ENCODE results near the gene TTLL11. TPM values are rescaled to one million over a fixed set of nuclear protein-coding genes. Genes with fewer than 3 reads are reported as not detected.

The TTLL11 gene
- total RNA-seq, 1 experiment from 2014 or later, result 3.8 TPM

DNA sequence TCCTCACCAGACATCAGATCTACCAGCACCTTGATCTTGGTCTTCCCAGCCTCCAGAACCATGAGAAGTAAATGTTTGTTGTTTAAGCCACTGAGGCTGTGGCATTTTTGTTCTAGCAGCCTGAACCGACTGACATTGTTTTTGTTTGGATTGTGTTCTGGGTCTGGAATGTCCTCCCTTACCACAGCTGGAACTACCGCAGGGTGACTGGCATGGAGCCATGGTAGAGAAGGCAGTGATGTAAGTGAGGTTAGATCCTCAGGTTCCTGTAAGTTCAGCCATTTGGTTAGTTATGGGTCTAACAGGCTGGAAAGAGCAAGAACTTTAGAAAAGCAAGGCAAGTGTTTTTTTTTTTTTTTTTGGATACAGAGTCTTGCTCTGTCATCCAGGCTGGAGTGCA, 232.4 kb downstream of the TTLL11 start:
- H3K27me3 ChIP-seq (replicated peaks), result no peaks in the 10 kb centered on the region
- no peak overlapping the region for H3K27ac ChIP-seq
- H3K9me3 ChIP-seq (replicated peaks), result no peaks in the 10 kb centered on the region
- DNase-seq (ENCODE audit: low read depth in 1 of 2, low spot score in 2 of 2), result peak; percentile 32 to 52
- H3K36me3 ChIP-seq, result no peaks in the 10 kb centered on the region
- H3K4me1 ChIP-seq (replicated peaks), result no peaks in the 10 kb centered on the region; the same call in 1 of the 2 replicates
- H3K4me3 ChIP-seq, result no peak overlapping the region

DNA sequence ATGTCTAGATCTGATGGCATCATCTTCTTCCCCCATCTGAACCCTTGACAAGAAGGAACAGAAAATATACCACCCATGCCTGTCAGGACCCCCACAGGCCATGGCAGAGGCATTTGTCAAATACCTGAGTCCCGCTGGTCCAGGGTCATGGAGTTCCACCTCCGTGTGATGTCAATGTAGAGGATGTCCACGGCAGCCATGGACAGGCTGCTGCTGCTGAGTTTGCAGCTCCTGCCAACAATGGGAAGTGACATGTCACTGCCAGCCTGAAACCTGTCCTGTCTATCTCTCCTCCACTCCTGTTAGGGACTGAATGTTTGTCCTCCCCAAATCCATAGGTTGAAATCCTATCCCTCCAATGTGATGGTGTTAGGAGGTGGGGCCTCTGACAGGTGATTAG, 232.9 kb downstream of the TTLL11 start:
- no peaks in the 10 kb centered on the region for H3K9me3 ChIP-seq (replicated peaks)
- H3K27ac ChIP-seq, result no peak overlapping the region
- no peak overlapping the region for H3K4me3 ChIP-seq
- H3K4me1 ChIP-seq (replicated peaks), result no peaks in the 10 kb centered on the region; the same call in 1 of the 2 replicates
- peak in 1 of 2 experiments; percentile 16 for DNase-seq (ENCODE audit: low read depth in 1 of 2, low spot score in 2 of 2)
- H3K27me3 ChIP-seq (replicated peaks), result no peaks in the 10 kb centered on the region
- no peaks in the 10 kb centered on the region for H3K36me3 ChIP-seq

DNA sequence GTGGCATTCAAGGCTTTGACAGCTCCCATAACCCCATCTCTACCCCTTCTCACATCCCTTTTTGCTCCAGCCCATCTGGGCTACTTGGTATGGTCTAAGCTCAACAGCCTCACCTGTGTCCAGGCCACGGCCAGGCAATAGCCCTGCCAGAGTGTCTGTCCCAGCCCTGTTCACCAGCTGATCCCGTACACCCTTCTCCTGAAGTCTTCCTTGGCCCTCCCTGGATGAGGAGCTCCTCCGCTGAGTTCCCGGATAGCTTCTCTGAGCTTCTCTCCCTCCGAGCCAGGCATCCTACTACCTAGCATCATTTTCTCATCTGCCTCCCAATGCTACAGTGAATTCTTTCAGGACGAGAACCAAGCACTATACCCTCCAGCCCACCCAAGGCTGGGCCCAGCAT, 233.5 kb downstream of the TTLL11 start:
- DNase-seq (ENCODE audit: low read depth in 1 of 2, low spot score in 2 of 2), result peak in 1 of 2 experiments; percentile 16
- no peaks in the 10 kb centered on the region for H3K9me3 ChIP-seq (replicated peaks)

DNA sequence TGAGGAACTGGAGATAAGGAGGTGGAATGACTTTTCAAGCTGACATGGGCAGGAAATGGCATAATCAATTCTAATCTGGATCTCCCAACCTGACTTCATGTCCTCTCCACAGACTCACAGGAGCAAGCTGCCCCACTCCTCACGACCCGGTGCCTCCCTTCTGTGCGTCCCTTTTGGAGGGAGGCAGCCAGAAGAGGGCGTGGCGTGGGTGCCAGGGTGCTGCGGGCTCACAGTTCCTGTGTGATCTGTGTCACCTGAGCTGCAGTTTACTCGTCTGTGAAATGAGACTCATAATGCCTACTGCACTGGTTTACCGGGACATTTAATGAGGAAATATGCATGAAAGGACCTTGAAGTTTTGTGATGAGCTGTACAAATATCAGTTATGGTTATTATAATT, 234.3 kb downstream of the TTLL11 start:
- no peaks in the 10 kb centered on the region; the same call in 1 of the 2 replicates for H3K4me1 ChIP-seq (replicated peaks)
- H3K27ac ChIP-seq, result no peak overlapping the region
- peak in 1 of 2 experiments; percentile 25 for DNase-seq (ENCODE audit: low read depth in 1 of 2, low spot score in 2 of 2)
- no peaks in the 10 kb centered on the region for H3K9me3 ChIP-seq (replicated peaks)
- H3K36me3 ChIP-seq, result no peaks in the 10 kb centered on the region
- no peaks in the 10 kb centered on the region for H3K27me3 ChIP-seq (replicated peaks)
- no peak overlapping the region for H3K4me3 ChIP-seq

More for the DNA sequence above, 233.5 kb downstream of the TTLL11 start:
- H3K4me3 ChIP-seq, result no peak overlapping the region
- H3K27me3 ChIP-seq (replicated peaks), result no peaks in the 10 kb centered on the region
- no peaks in the 10 kb centered on the region for H3K36me3 ChIP-seq
- H3K27ac ChIP-seq, result no peak overlapping the region
- no peaks in the 10 kb centered on the region; the same call in 1 of the 2 replicates for H3K4me1 ChIP-seq (replicated peaks)

DNA sequence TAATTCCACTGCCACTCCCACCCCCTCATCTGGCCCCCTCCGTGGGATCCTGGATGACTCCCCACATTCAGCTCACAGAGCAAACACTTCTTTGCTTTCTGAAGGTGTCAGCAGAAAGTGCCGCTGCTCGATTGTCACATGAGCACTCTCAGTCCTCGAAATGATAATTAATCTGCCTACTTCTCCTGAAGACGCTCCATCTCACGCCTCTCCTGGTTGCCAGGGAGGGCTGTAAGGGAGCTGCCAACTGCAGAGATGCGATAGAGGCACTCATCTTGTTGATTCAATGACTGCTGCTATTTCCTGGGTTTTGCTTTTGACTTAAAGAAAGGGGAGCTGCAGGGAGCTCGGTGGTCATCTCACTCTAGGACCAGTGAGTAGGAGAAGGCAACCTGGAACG, 235.2 kb downstream of the TTLL11 start:
- Histone ChIP-seq H3K36me3 (no peaks in the 10 kb centered on the region), H3K27ac (no peak overlapping the region), H3K9me3 (replicated peaks) (no peaks in the 10 kb centered on the region), H3K4me1 (replicated peaks) (no peaks in the 10 kb centered on the region; the same call in 1 of the 2 replicates), H3K4me3 (no peak overlapping the region), H3K27me3 (replicated peaks) (no peaks in the 10 kb centered on the region)
- peak in 1 of 2 experiments; percentile 13 for DNase-seq (ENCODE audit: low read depth in 1 of 2, low spot score in 2 of 2)

DNA sequence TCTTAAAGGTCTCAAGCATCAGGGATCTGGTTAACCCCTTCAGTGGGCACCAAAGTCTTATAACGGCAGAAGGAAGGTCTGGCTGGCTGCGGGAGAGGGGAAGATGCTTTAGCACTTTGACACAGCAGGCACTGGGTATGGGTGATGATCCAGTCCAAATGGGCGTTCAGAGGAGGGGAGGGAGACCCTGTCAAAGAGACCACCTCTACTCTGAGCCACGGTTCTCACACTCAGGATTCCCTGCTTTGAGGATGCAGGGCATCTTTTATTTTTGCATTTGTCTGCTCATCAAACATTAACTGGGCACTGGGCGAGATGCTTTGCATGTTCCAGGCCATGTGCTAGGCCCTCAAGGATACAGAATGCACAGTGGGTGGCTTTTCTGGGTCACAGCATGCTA, 237.6 kb downstream of the TTLL11 start:
- no peaks in the 10 kb centered on the region for H3K9me3 ChIP-seq (replicated peaks)
- H3K36me3 ChIP-seq, result no peaks in the 10 kb centered on the region
- no peak overlapping the region for H3K27ac ChIP-seq
- peak in 1 of 2 experiments; percentile 26 for DNase-seq (ENCODE audit: low read depth in 1 of 2, low spot score in 2 of 2)
- H3K4me3 ChIP-seq, result no peak overlapping the region
- no peaks in the 10 kb centered on the region; the same call in 1 of the 2 replicates for H3K4me1 ChIP-seq (replicated peaks)
- no peaks in the 10 kb centered on the region for H3K27me3 ChIP-seq (replicated peaks)

DNA sequence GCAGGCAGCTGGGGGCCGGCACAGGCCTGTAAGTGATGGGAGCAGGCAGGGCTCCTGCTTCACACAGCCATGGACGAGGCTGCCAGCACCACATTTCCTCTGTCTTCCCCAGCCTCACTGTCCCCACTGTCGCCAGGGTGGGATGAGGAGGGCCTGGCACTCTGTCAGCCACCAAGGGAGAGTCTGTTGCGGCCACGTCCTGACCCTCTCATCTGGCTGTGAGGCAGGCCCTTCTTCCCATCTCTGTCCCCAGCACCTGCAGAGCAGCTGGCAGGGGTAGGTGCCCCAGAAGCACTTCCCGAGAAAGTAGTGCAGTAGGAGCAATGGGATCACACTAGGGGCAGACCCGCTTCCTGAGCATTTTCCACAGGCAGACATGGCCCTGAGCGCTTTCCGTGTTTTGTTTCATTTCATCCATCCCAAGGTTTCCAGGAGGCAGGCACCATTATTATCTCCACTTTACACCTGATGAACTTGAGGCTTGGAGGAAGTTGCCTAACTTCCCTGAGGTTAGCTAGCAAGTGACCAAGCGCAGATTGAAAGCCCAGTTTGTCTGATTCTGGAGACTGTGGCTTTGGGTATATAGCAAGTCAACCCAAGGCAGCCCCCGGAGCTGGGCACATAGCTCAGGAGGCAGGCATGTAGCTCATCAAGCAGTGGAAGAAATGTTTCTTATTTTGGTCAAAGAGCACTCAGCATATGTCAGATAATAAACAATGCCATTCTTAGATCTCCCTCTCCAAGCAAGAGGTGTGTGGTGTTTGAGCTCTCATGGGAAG, 239.3 kb downstream of the TTLL11 start:
- H3K4me1 ChIP-seq (replicated peaks), result no peaks in the 10 kb centered on the region
- no peaks in the 10 kb centered on the region for H3K9me3 ChIP-seq (replicated peaks)
- no peaks in the 10 kb centered on the region for H3K36me3 ChIP-seq
- no peaks in the 10 kb centered on the region for H3K27me3 ChIP-seq (replicated peaks)
- no peak overlapping the region for H3K4me3 ChIP-seq
- DNase-seq (ENCODE audit: low read depth in 1 of 2, low spot score in 2 of 2), result peak in 1 of 2 experiments; percentile 27
- H3K27ac ChIP-seq, result no peak overlapping the region

DNA sequence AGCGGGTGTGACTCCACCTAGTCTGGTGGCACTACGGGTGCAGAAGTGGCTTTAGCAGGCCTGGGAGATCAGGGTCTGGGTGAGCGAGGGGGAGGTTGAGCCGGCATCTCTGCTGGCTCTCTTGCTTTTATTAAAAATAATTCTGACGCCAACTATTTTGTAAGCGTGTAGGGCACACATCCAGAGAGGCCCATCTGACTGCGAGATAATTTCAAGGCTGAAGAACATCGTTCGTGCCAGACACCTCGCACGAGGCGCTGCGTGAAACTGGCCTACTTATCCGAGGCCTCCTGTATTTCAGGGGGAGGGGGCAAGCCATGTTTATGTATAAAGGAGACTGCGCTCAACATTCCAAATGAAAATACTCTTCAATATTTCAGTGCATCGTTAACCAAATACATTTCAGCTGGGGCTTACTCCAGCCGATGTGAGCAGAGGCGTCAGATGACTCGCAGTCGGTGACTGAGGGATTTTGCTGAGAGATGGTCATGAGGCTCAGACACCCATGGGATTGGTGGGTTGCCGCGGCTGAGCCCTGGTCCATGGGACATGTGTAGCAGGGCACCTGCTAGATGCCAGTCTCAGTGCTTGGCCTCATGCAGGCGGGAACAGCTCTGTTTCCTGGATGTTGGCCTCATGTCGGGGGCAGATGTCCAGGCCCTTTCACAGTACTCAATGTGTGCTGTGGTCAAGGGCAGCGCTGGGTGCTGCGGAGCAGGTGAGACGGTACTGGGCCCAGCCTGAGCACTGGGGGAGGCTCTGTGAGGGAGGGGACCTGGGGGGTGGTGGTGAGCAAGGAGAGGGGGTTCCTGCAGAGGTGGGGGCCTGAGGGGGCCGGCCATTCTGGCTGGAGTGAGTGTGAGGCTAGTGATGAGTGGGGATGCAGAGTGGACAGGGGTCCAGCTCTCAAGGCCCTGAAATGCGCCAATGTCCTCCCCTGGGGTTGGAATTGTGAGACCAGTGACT, 240.2 kb downstream of the TTLL11 start:
- no peaks in the 10 kb centered on the region for H3K9me3 ChIP-seq (replicated peaks)
- H3K36me3 ChIP-seq, result no peaks in the 10 kb centered on the region
- H3K27me3 ChIP-seq (replicated peaks), result no peaks in the 10 kb centered on the region
- H3K4me3 ChIP-seq, result no peak overlapping the region
- no peaks in the 10 kb centered on the region for H3K4me1 ChIP-seq (replicated peaks)
- H3K27ac ChIP-seq, result no peak overlapping the region
- peak in 1 of 2 experiments; percentile 26 for DNase-seq (ENCODE audit: low read depth in 1 of 2, low spot score in 2 of 2)

DNA sequence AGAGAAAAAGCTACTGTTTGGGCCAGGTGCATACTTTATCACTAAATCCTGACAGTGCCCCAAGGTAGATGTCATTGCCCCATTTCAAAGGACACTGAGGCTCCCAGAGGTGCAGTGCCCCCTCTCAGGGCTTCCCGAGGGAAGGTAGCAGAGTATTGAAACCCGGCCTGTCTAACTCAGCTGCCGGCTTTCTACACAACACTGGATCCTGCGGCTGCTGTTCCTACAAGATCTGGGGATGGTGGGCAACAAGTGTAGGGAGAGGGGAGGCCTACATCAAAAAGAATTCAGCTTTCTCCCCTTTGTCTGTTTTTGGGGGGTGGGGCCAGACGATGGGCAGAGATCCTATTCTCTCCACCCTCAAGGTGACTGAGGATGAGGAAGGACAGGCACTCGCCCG, 240.9 kb downstream of the TTLL11 start:
- Histone ChIP-seq H3K4me3 (no peak overlapping the region), H3K9me3 (replicated peaks) (no peaks in the 10 kb centered on the region), H3K36me3 (no peaks in the 10 kb centered on the region), H3K27me3 (replicated peaks) (no peaks in the 10 kb centered on the region), H3K4me1 (replicated peaks) (no peaks in the 10 kb centered on the region), H3K27ac (no peak overlapping the region)
- no peak for DNase-seq (ENCODE audit: low read depth in 1 of 2, low spot score in 2 of 2)

DNA sequence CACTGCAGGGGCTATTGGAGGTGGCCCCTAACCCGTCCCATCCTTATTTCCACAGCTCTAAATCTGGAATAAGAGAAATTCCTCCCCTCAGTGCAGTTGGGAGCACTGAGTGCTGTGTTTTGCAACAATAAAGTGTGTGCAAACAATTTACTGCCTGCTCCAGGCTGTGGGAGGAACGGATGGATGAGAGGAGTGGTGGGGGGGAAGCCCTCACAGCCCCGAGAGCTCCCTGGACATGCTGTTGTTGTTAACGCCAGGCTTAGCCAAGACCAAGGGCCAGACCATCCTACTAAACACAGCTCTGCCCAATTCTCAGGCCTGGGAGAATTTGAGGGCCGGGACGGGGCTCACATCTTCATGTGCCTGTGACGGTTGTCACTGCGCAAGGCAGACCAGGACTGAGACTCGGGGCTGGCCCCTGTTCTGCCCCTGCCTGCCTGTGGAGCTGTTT, 241.4 kb downstream of the TTLL11 start:
- H3K27ac ChIP-seq, result no peak overlapping the region
- DNase-seq (ENCODE audit: low read depth in 1 of 2, low spot score in 2 of 2), result no peak
- H3K4me3 ChIP-seq, result no peak overlapping the region
- no peaks in the 10 kb centered on the region for H3K4me1 ChIP-seq (replicated peaks)
- no peaks in the 10 kb centered on the region for H3K9me3 ChIP-seq (replicated peaks)
- H3K36me3 ChIP-seq, result no peaks in the 10 kb centered on the region
- no peaks in the 10 kb centered on the region for H3K27me3 ChIP-seq (replicated peaks)

DNA sequence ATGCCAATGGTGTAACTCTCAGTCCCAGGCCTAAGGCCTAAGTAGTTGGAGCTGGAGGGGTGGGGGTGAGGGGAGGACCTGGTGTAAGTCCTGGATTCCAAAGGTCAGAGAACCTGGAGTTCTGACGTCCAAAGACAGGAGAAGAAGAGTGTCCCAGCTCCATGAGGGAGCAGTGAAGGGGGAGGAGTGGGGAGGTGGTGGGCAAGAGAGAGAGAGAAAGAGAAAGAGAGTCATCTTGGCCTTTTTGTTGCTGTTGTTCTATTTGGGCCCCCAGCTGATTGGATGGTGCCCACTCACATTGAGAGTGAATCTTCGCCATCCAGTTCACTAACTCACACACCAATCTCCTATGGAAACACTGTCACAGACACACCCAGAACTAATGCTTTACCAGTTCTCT, 242.7 kb downstream of the TTLL11 start:
- Histone ChIP-seq H3K27me3 (replicated peaks) (no peaks in the 10 kb centered on the region), H3K36me3 (no peaks in the 10 kb centered on the region), H3K9me3 (replicated peaks) (no peaks in the 10 kb centered on the region), H3K4me1 (replicated peaks) (no peaks in the 10 kb centered on the region), H3K4me3 (no peak overlapping the region), H3K27ac (no peak overlapping the region)
- DNase-seq (ENCODE audit: low read depth in 1 of 2, low spot score in 2 of 2), result peak in 1 of 2 experiments; percentile 8

DNA sequence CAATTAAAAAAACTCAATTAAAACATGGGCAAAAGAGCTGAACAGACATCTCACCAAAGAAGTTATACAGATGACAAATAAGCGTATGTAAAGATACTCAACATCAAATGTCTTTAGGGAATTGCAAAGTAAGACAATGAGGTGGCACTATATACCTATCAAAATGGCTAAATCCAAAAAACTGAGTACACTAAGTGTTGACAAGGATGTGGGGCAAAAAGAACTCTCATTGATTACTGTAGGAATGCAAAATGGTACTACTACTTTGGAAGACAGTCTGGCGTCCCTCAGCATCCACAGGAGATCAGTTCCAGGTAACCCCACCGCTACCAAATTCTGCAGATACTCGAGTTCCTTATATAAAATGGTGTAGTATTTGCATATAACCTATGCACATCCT, 243.6 kb downstream of the TTLL11 start:
- DNase-seq (ENCODE audit: low read depth in 1 of 2, low spot score in 2 of 2), result no peak
- no peak overlapping the region for H3K4me3 ChIP-seq

DNA sequence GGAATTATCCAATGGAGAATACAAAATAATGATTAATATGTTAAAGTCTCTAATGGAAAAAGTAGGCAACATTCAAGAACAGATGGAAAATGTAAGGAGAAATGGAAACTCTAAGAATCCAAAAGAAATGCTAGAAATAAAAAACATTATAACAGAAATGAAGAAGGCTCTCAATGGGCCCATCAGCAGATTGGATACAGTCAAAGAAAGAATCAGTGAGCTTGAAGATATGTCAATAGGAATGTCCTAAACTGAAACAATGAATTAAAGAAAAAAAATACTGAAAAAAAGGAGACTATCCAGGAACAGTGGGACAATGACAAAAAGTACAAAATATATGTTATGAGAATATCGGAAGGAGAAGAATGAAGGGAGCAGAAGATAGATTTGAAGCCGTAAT, 248.5 kb downstream of the TTLL11 start:
- Histone ChIP-seq H3K27me3 (replicated peaks) (no peaks in the 10 kb centered on the region), H3K36me3 (no peaks in the 10 kb centered on the region), H3K9me3 (replicated peaks) (no peaks in the 10 kb centered on the region), H3K4me3 (no peak overlapping the region), H3K4me1 (replicated peaks) (peaks cover 8% of the 10 kb centered on the region; the same call in 1 of the 2 replicates), H3K27ac (no peak overlapping the region)
- DNase-seq (ENCODE audit: low read depth in 1 of 2, low spot score in 2 of 2), result no peak

More for the DNA sequence above, 243.6 kb downstream of the TTLL11 start:
- no peaks in the 10 kb centered on the region for H3K4me1 ChIP-seq (replicated peaks)
- no peaks in the 10 kb centered on the region for H3K27me3 ChIP-seq (replicated peaks)
- H3K9me3 ChIP-seq (replicated peaks), result no peaks in the 10 kb centered on the region
- H3K27ac ChIP-seq, result no peak overlapping the region
- no peaks in the 10 kb centered on the region for H3K36me3 ChIP-seq
